Panc1 (cell line): ENCODE measurements around the gene IRGM. TPM values are rescaled to one million over a fixed set of nuclear protein-coding genes. Genes with fewer than 3 reads are reported as not detected.

ENCODE experiments used
- ATAC-seq: fragments of 200-7000 bp; cut with Tn5 transposase; 2 replicates; pipeline ENCODE4 v1.9.1; 2020; ENCODE audit warnings: mild to moderate bottlenecking, moderate library complexity
- BruUV-seq: library from RNA; stranded (reverse); fragments of 400-500 nt; replicated peaks from 2 replicates; lab custom pipeline; 2021; lab: Mats Ljungman, UMichigan
- CTCF ChIA-PET: fragments of 300-600 bp; sonication (Branson Sonifier 250); formaldehyde crosslinking; loops from one replicate; lab custom pipeline; 2022; ENCODE audit warnings: antibody characterized with exemption; lab: Charles Lee
- POLR2A ChIA-PET: fragments of 300-600 bp; sonication (Branson Sonifier 250); formaldehyde crosslinking; loops from one replicate; lab custom pipeline; 2022; ENCODE audit warnings: antibody characterized with exemption; lab: Charles Lee
- DNase-seq: peaks from one replicate; pipeline ENCODE4 v3.0.0-alpha.2; 2010; ENCODE audit warnings: low read depth, low spot score
- H3K27ac ChIP-seq: 2 replicates; pipeline ENCODE4 v1.5.1; 2011; ENCODE audit warnings: mild to moderate bottlenecking, low read length, inconsistent platforms
- H3K27me3 ChIP-seq: fragments of 200-500 bp; sonication (Bioruptor generic); 2 replicates; pipeline ENCODE4 v1.6.0; 2014; ENCODE audit warnings: low read length, inconsistent platforms; ENCODE audit not compliant: control insufficient read depth, insufficient read depth
- H3K36me3 ChIP-seq: fragments of 200-500 bp; sonication (Bioruptor generic); 2 replicates; pipeline ENCODE4 v1.5.1; 2014; ENCODE audit warnings: inconsistent platforms, mild to moderate bottlenecking, low read length, moderate library complexity; ENCODE audit not compliant: control insufficient read depth, insufficient read depth
- H3K4me1 ChIP-seq: 2 replicates; pipeline ENCODE4 v1.5.1; 2011; ENCODE audit warnings: inconsistent platforms, mild to moderate bottlenecking, low read length, moderate library complexity; ENCODE audit not compliant: control insufficient read depth, insufficient read depth
- H3K4me3 ChIP-seq, 2 experiments: 2 replicates each; pipeline ENCODE4 v1.5.1; 2011 to 2012; ENCODE audit warnings: low read depth in 2 of 2, low read length in 2 of 2, mild to moderate bottlenecking in 2 of 2, inconsistent platforms in 1 of 2, moderate library complexity in 1 of 2
- H3K9me3 ChIP-seq: fragments of 200-500 bp; sonication (Bioruptor generic); 2 replicates; pipeline ENCODE4 v1.5.1; 2014; ENCODE audit warnings: low read depth, mild to moderate bottlenecking, inconsistent platforms, low read length, moderate library complexity; ENCODE audit not compliant: control insufficient read depth, insufficient read depth
- POLR2AphosphoS5 ChIP-seq: IDR thresholded peaks from 2 replicates; pipeline ENCODE4 v1.6.1; 2012; ENCODE audit warnings: mild to moderate bottlenecking, low read depth, low read length, moderate library complexity
- SIN3A ChIP-seq: IDR thresholded peaks from 2 replicates; pipeline ENCODE4 v1.6.1; 2012; ENCODE audit warnings: low read depth, mild to moderate bottlenecking, low read length, moderate library complexity, borderline replicate concordance; ENCODE audit not compliant: insufficient read depth
- TCF7L2 ChIP-seq: IDR thresholded peaks from 2 replicates; pipeline ENCODE4 v1.6.1; 2011; ENCODE audit warnings: mild to moderate bottlenecking, low read depth, low read length, inconsistent platforms
- in situ Hi-C: cut with HindIII; loops from 2 replicates; pipeline ENCODE4 v1.10.0; 2016; ENCODE audit warnings: low sequenced_read_pairs, low pct_unique_long_range_greater_than_20kb
- intact Hi-C: fragments of 100-400 bp; cut with micrococcal nuclease; formaldehyde crosslinking; loops from one replicate; pipeline ENCODE4 v1.10.0; 2022; ENCODE audit not compliant: unreplicated experiment
- total RNA-seq: library from RNA; stranded (reverse); gene quantifications from one replicate; pipeline ENCODE4 v1.2.1, GENCODE V29; 2021; ENCODE audit not compliant: unreplicated experiment
- TF ChIP-seq, protein P1 (sequence below): fragments of 450-650 bp; IDR thresholded peaks from 2 replicates; pipeline ENCODE4 v1.5.1; 2017; ENCODE audit warnings: mild to moderate bottlenecking
- TF ChIP-seq, protein P2 (sequence below), 2 experiments: IDR thresholded peaks; 2 replicates each; pipeline ENCODE4 v1.6.1; 2011 to 2012; ENCODE audit warnings: low read depth in 2 of 2, control low read depth in 1 of 2, low read length in 1 of 2, mild to moderate bottlenecking in 1 of 2, moderate library complexity in 1 of 2; ENCODE audit not compliant: insufficient read depth in 1 of 2

IRGM gene
- total RNA-seq, 1 experiment from 2014 or later, result 0.18 TPM

DNA sequence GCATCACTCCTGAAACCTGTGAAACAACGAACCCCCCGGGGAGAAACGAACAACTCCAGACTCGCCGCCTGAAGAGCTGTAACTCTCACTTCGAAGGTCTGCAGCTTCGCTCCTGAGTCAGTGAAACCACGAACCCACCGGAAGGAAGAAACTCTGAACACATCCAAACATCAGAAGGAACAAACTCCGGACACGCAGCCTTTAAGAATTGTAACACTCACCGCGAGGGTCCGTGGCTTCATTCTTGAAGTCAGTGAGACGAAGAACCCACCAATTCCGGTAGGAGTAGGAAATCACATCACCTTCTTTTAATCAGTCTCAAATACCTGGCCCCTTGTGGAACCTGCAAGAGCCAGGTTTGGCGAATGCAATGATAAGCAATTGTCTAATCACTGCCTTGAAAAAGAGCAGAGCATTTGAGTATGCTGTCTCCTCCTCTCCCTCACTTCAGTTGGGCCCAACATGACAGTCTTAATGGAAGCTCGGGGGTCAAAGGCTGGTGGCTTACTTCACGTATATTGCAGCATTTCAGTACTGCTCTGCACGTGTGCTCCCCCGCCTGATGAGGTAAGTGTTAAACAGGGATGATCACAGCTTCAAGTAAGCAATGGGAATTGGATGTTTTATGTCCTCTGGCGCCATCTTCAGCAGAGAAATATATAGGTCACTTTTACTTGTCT lies 473 bp downstream of the IRGM start:
- no TSS peak for BruUV-seq
- intact Hi-C loops (loop anchor here (2.0 to 5.0 kb wide), 2 partner anchors 46 to 284 kb away; no protein-coding TSS in a partner anchor), in situ Hi-C loops (no loop called here)
- Histone ChIP-seq H3K9me3 (no peaks in the 10 kb centered on the region), H3K4me1 (peaks cover 5% of the 10 kb centered on the region; the same call in 1 of the 2 replicates), H3K36me3 (no peaks in the 10 kb centered on the region), H3K27me3 (no peaks in the 10 kb centered on the region), H3K4me3 (peak overlapping the region; percentile 5 to 37; a peak in 3 of 4 replicates), H3K27ac (no peak overlapping the region)
- ATAC-seq, result peak; percentile 93
- DNase-seq, result peak; percentile 51
- TF ChIP-seq TCF7L2 (no peak), POLR2AphosphoS5 (no peak)
- TF ChIP-seq, protein P1, sequence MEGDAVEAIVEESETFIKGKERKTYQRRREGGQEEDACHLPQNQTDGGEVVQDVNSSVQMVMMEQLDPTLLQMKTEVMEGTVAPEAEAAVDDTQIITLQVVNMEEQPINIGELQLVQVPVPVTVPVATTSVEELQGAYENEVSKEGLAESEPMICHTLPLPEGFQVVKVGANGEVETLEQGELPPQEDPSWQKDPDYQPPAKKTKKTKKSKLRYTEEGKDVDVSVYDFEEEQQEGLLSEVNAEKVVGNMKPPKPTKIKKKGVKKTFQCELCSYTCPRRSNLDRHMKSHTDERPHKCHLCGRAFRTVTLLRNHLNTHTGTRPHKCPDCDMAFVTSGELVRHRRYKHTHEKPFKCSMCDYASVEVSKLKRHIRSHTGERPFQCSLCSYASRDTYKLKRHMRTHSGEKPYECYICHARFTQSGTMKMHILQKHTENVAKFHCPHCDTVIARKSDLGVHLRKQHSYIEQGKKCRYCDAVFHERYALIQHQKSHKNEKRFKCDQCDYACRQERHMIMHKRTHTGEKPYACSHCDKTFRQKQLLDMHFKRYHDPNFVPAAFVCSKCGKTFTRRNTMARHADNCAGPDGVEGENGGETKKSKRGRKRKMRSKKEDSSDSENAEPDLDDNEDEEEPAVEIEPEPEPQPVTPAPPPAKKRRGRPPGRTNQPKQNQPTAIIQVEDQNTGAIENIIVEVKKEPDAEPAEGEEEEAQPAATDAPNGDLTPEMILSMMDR, result peak; percentile 85
- POLR2A ChIA-PET, result no interaction called here
- CTCF ChIA-PET, result interaction anchor here (0.6 to 2.4 kb wide), 6 partner anchors 45 to 388 kb away, joined by 3 to 25 read pairs (median 4); partner anchors contain the start of genes RBM22 and SMIM3

DNA sequence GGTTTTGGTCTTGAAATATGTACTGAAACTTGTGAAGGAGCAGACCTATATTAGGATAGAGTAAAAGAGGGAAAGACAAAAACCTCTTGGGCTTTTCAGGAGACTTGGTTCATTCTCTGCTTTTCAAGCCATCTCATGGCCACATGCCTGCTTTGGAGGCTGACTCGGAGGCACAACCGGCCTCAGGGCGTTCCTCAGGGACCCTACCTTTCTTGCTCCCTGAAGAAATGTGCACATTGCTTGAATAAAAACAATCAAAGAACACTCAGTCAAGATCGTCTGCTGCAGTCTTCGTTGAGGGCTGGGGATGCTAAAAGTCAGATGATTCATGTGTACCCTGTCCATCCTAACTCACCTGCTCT lies 994 bp downstream of the IRGM start:
- BruUV-seq, result no TSS peak
- no peak overlapping the region for H3K27ac ChIP-seq
- DNase-seq (no peak), ATAC-seq (no peak)
- H3K27me3 ChIP-seq, result no peaks in the 10 kb centered on the region
- TF ChIP-seq, protein P1, result peak; percentile 56
- TF ChIP-seq SIN3A, result no peak
- H3K4me1 ChIP-seq, result peaks cover 5% of the 10 kb centered on the region; the same call in 1 of the 2 replicates
- ChIA-PET POLR2A (no interaction called here), CTCF (interaction anchor here (0.6 to 2.4 kb wide), 6 partner anchors 46 to 1254 kb away, joined by 3 to 25 read pairs (median 4); partner anchors contain the start of genes RBM22 and SMIM3)
- no peaks in the 10 kb centered on the region for H3K36me3 ChIP-seq
- in situ Hi-C loops (no loop called here), intact Hi-C loops (loop anchor here (2.0 to 5.0 kb wide), 2 partner anchors 47 to 285 kb away; no protein-coding TSS in a partner anchor)
- no peak overlapping the region for H3K4me3 ChIP-seq
- no peaks in the 10 kb centered on the region for H3K9me3 ChIP-seq

DNA sequence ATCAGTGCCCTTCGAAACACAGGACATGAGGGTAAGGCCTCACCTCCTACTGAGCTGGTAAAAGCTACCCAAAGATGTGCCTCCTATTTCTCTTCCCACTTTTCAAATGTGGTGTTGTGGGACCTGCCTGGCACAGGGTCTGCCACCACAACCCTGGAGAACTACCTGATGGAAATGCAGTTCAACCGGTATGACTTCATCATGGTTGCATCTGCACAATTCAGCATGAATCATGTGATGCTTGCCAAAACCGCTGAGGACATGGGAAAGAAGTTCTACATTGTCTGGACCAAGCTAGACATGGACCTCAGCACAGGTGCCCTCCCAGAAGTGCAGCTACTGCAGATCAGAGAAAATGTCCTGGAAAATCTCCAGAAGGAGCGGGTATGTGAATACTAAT lies 1.9 kb downstream of the IRGM start:
- no peak for ATAC-seq
- POLR2A ChIA-PET, result no interaction called here
- BruUV-seq, result no TSS peak

More for the DNA sequence above, 1.9 kb downstream of the IRGM start:
- in situ Hi-C loops, result no loop called here
- no peaks in the 10 kb centered on the region for H3K27me3 ChIP-seq
- H3K36me3 ChIP-seq, result no peaks in the 10 kb centered on the region
- CTCF ChIA-PET, result no interaction called here
- no peak overlapping the region for H3K4me3 ChIP-seq
- DNase-seq, result no peak
- H3K4me1 ChIP-seq, result peaks cover 5% of the 10 kb centered on the region; the same call in 1 of the 2 replicates
- H3K9me3 ChIP-seq, result no peaks in the 10 kb centered on the region
- intact Hi-C loops, result loop anchor here (5.0 kb wide), 1 partner anchor 286 kb away; no protein-coding TSS in a partner anchor
- H3K27ac ChIP-seq, result no peak overlapping the region
- TF ChIP-seq, protein P2, sequence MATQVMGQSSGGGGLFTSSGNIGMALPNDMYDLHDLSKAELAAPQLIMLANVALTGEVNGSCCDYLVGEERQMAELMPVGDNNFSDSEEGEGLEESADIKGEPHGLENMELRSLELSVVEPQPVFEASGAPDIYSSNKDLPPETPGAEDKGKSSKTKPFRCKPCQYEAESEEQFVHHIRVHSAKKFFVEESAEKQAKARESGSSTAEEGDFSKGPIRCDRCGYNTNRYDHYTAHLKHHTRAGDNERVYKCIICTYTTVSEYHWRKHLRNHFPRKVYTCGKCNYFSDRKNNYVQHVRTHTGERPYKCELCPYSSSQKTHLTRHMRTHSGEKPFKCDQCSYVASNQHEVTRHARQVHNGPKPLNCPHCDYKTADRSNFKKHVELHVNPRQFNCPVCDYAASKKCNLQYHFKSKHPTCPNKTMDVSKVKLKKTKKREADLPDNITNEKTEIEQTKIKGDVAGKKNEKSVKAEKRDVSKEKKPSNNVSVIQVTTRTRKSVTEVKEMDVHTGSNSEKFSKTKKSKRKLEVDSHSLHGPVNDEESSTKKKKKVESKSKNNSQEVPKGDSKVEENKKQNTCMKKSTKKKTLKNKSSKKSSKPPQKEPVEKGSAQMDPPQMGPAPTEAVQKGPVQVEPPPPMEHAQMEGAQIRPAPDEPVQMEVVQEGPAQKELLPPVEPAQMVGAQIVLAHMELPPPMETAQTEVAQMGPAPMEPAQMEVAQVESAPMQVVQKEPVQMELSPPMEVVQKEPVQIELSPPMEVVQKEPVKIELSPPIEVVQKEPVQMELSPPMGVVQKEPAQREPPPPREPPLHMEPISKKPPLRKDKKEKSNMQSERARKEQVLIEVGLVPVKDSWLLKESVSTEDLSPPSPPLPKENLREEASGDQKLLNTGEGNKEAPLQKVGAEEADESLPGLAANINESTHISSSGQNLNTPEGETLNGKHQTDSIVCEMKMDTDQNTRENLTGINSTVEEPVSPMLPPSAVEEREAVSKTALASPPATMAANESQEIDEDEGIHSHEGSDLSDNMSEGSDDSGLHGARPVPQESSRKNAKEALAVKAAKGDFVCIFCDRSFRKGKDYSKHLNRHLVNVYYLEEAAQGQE (IDR thresholded peaks at IDR 0.05; ENCODE audit: insufficient read depth in 1 of 2, low read depth in 2 of 2, low read length in 1 of 2), result no peak
- TF ChIP-seq, protein P1, result no peak
- TF ChIP-seq POLR2AphosphoS5 (no peak), TCF7L2 (no peak), SIN3A (no peak)
